Motor neuron (in vitro differentiated cells): ENCODE data around the gene GATB. TPM values are rescaled to one million over a fixed set of nuclear protein-coding genes. Genes with fewer than 3 reads are reported as not detected.
A peak's percentile ranks its signal among the peaks of the same experiment; 100 is the strongest.

ENCODE experiments used
- ATAC-seq, 8 experiments: fragments of 200-7000 bp; cut with Tn5 transposase; replicated peaks in 6 of 8; 2 replicates each; pipeline ENCODE4 v1.8.0; 2021; ENCODE audit warnings: mild to moderate bottlenecking in 8 of 8, moderate library complexity in 8 of 8
- H3K27ac ChIP-seq, 2 donors: fragments of 250-450 bp; sonication (Bioruptor Pico); 2 replicates each; pipeline ENCODE4 v1.9.0; 2021; ENCODE audit warnings: antibody characterized with exemption in 2 of 2, mild to moderate bottlenecking in 2 of 2, moderate library complexity in 1 of 2
- H3K4me1 ChIP-seq, 2 donors: fragments of 250-450 bp; sonication (Bioruptor Pico); replicated peaks in 1 of 2; 2 replicates each; pipeline ENCODE4 v1.6.1; 2021; ENCODE audit warnings: antibody characterized with exemption in 2 of 2, mild to moderate bottlenecking in 2 of 2, moderate library complexity in 1 of 2
- H3K4me3 ChIP-seq, 5 donors: fragments of 250-450 bp; sonication (Bioruptor Pico); 2 replicates each; pipeline ENCODE4 v1.9.0; 2021; ENCODE audit warnings: antibody characterized with exemption in 5 of 5, mild to moderate bottlenecking in 5 of 5, moderate library complexity in 4 of 5
- WGBS, 10 experiments: fragments of 450-650 bp; shearing (Covaris generic); methylation state at CpG; one replicate each; pipeline ENCODE4 v1.0.0; 2022; 5-methylcytosine and 5-hydroxymethylcytosine counted together
- in situ Hi-C, 9 experiments: fragments of 400-800 bp; cut with MboI; loops; one replicate each; pipeline ENCODE4 v1.15.0; 2021; ENCODE audit warnings: low sequenced_read_pairs in 9 of 9, low pct_unique_long_range_greater_than_20kb in 2 of 9; ENCODE audit not compliant: unreplicated experiment in 9 of 9
- total RNA-seq, 8 experiments: library from RNA; unstranded; fragments of 300-600 nt; gene quantifications; 2 replicates each; pipeline versions ENCODE4 v1.2.3 to v1.2.4, GENCODE V29; 2022

Gene GATB
- total RNA-seq, 8 experiments from 2014 or later = 10.5 to 50.4 (median 19.5) TPM

DNA sequence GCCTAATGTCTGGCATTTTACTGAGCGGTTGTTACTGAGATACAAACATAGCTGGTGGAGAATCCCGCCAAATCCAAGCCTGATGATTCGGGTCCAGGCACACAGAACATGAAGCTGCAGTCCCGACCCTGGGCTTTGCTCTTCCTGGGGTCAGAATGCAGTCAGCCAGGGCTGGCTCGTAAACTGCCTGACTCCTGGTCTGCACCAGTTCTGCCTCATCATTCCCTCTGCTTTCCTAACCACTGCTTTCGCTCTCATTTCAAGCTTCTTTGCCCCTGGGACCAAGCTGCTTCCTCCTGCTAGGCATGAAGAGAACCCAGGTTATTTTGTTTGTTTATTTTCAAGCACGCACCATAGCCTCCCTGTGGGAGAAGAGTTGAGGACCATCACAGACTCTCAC lies 39.3 kb downstream of the GATB start:
- 40 to 100% (median 81%) methylated on average over 1 to 6 of the region's 7 CpGs; no CpG with 5 or more reads in 2 of the 10 experiments for WGBS, 10 experiments
- in situ Hi-C loops = no loop called here

GRCh38 chr4:151719956-151720334 lies 40.9 kb downstream of the GATB start:
- in situ Hi-C loops = no loop called here
- 83 to 100% (median 100%) methylated on average over 1 to 6 of the region's 8 CpGs; no CpG with 5 or more reads in 3 of the 10 experiments for WGBS, 10 experiments
- Histone ChIP-seq H3K4me3 (no peak overlapping the region), H3K27ac (peak overlapping the region in 1 of 2 donors; percentile 51), H3K4me1 (peaks cover 46 to 52% of the 10 kb centered on the region in 2 donors)
- ATAC-seq = no peak

More for the DNA sequence above, 39.3 kb downstream of the GATB start:
- peaks cover 44% of the 10 kb centered on the region in 2 donors for H3K4me1 ChIP-seq
- no peak overlapping the region for H3K4me3 ChIP-seq
- H3K27ac ChIP-seq = peak overlapping the region; percentile 18 to 38
- peak in 3 of 8 experiments; percentile 21 to 43 (median 31) for ATAC-seq

DNA sequence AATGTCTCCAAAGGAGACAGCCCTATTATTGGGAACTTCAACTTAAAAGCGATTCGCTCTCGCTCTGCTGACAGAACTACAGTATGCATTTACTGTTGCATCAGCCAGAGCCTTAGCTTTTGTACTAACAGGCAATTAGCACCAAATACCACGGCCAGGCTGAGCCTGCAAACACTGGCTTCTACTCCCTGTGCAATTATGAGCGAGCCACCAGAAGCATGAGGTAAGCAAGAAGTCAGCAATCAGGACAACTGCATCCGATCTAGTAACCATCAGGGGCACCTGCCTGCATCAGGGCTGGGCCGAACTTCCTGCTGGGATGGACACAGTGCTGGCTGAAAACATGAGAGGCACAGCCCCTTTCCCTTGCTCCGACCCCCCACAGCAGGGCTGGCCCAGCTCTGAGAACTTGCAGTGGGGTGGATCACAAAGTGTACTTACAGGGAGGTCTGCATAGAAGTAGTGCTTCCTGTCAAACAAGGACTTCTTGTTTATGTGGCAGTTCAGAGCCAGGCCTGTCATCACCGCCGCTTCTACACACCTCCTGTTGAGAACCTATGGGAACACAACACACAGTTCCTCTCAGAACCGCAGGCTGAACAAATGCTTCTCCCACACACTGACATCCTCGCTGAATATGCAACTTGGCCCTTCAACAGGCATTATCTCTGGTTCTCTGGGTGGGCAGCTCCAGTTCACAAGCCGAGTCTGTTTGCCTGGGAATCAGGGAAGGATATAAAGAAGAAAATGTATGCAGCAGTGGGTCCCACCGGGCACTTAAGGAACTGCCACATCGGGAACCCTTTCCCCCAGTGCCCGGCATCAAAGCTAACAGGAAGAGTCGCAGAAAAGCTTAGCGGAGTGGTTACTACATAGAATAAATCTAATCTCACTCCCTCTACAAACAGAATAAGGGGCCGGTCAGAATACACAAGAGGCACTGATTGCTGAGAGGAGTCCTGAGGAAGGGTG lies 41.5 kb downstream of the GATB start:
- Histone ChIP-seq H3K4me3 (no peak overlapping the region), H3K4me1 (peaks cover 46 to 52% of the 10 kb centered on the region in 2 donors), H3K27ac (peak overlapping the region; percentile 51 to 84)
- in situ Hi-C loops = no loop called here
- ATAC-seq = peak in 5 of 8 experiments; percentile 77 to 88 (median 84)
- WGBS, 10 experiments = 64 to 100% (median 78%) methylated on average over 2 to 13 of the region's 19 CpGs; no CpG with 5 or more reads in 2 of the 10 experiments

GRCh38 chr4:151717909-151718628 lies 42.7 kb downstream of the GATB start:
- Histone ChIP-seq H3K27ac (peak overlapping the region; percentile 59 to 84), H3K4me1 (peaks cover 46 to 56% of the 10 kb centered on the region in 2 donors), H3K4me3 (no peak overlapping the region)
- in situ Hi-C loops = no loop called here
- WGBS, 10 experiments = 63 to 100% (median 82%) methylated on average over 1 to 8 of the region's 10 CpGs
- ATAC-seq = peak in 6 of 8 experiments; percentile 15 to 62 (median 34)

GRCh38 chr4:151717314-151717713 lies 43.5 kb downstream of the GATB start:
- in situ Hi-C loops = no loop called here
- Histone ChIP-seq H3K4me3 (no peak overlapping the region), H3K27ac (peak overlapping the region; percentile 5 to 30), H3K4me1 (peaks cover 46 to 61% of the 10 kb centered on the region in 2 donors)
- 0 to 100% (median 32%) methylated on average over 1 to 2 of the region's 2 CpGs; no CpG with 5 or more reads in 3 of the 10 experiments for WGBS, 10 experiments
- peak in 5 of 8 experiments; percentile 47 to 64 (median 57) for ATAC-seq

DNA sequence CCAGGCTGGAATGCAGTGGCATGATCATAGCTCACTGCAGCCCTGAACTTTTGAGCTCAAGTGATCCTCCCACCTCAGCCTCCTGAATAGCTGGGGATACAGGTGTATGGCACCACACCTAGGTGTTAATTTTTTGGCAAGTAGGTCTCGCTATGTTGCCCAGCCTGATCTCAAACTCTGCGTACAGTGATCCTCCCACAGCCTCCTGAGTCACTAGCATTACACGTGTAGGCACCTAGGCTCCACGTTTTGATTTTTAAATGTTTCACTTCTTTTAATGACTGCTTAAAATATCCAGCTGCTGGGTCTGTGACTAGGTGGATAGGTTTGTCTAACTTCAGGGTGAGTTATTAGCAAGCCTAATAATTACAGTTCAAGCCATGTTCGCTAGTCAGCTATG lies 44.5 kb downstream of the GATB start:
- in situ Hi-C loops = no loop called here
- WGBS, 10 experiments = 70 to 100% (median 96%) methylated on average over 1 to 4 of the region's 5 CpGs; no CpG with 5 or more reads in 1 of the 10 experiments
- ATAC-seq = no peak
- H3K4me1 ChIP-seq = peaks cover 41 to 54% of the 10 kb centered on the region in 2 donors
- H3K4me3 ChIP-seq = no peak overlapping the region
- no peak overlapping the region for H3K27ac ChIP-seq

DNA sequence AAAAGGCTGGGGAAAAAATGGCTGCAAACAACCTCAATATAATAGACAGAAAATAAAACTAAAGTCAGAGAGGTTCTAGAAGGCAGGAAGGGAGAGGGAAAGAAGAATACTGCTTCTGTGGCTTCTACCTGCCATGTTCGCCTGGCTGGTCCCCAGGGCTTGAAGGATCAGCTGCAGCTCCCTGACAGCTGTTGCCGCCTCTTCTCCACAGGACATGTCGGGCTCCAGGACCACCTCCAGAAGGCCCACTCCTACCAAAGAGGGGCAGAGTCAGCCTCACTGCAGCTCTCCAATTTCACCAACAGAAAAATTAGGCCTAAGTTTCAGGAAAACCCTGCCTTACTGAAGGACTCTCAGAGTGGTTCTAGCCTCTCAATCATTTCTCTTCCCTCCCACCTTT lies 44.9 kb downstream of the GATB start:
- Histone ChIP-seq H3K4me1 (peaks cover 39 to 53% of the 10 kb centered on the region in 2 donors), H3K4me3 (no peak overlapping the region), H3K27ac (no peak overlapping the region)
- 40 to 100% (median 80%) methylated on average over 1 to 3 of the region's 3 CpGs; no CpG with 5 or more reads in 4 of the 10 experiments for WGBS, 10 experiments
- no peak for ATAC-seq
- in situ Hi-C loops = no loop called here

- 70 to 100% (median 81%) methylated on average over 1 to 4 of the region's 4 CpGs; no CpG with 5 or more reads in 1 of the 10 experiments for WGBS, 10 experiments
- H3K27ac ChIP-seq = no peak overlapping the region
- in situ Hi-C loops = no loop called here
- H3K4me3 ChIP-seq = no peak overlapping the region
- H3K4me1 ChIP-seq = peaks cover 16 to 31% of the 10 kb centered on the region in 2 donors
- peak in 3 of 8 experiments; percentile 13 to 17 (median 15) for ATAC-seq
These were observed 48.0 kb downstream of the GATB start for GRCh38 chr4:151712777-151713176.

GRCh38 chr4:151711646-151712045 lies 49.2 kb downstream of the GATB start:
- H3K4me1 ChIP-seq = peaks cover 5 to 20% of the 10 kb centered on the region in 2 donors
- 40 to 97% (median 89%) methylated on average over 1 to 7 of the region's 7 CpGs; no CpG with 5 or more reads in 2 of the 10 experiments for WGBS, 10 experiments
- in situ Hi-C loops = no loop called here
- no peak overlapping the region for H3K27ac ChIP-seq
- no peak overlapping the region for H3K4me3 ChIP-seq
- no peak for ATAC-seq

GRCh38 chr4:151709587-151709986 lies 51.2 kb downstream of the GATB start:
- in situ Hi-C loops = no loop called here
- 88 to 94% (median 92%) methylated on average over 2 to 5 of the region's 7 CpGs; no CpG with 5 or more reads in 3 of the 10 experiments for WGBS, 10 experiments
- Histone ChIP-seq H3K4me1 (peaks cover 0 to 9% of the 10 kb centered on the region in 2 donors), H3K4me3 (no peak overlapping the region), H3K27ac (no peak overlapping the region)
- no peak for ATAC-seq

DNA sequence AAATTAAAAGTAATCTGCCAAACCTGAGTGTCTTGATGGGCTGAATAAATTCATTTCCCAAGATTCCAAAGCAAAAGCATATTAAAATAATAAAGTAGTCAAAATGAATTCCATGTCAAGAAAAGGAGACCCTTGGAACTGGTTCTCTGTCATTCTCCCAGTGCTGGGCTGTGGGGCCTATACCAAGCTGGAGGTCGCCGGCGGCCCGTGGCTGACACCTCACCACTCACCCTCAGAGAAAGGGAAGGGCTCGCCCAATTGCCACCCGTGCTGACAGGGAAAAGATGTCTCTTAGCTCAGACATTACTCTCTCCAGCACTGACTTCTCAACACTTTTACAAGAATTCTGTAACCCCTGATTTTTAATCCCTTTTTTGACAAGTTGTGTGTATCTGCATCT lies 51.7 kb downstream of the GATB start:
- 84 to 95% (median 90%) methylated on average over 4 to 6 of the region's 6 CpGs; no CpG with 5 or more reads in 4 of the 10 experiments for WGBS, 10 experiments
- no peak for ATAC-seq
- Histone ChIP-seq H3K4me3 (no peak overlapping the region), H3K27ac (no peak overlapping the region), H3K4me1 (peaks cover 0 to 7% of the 10 kb centered on the region in 2 donors)
- in situ Hi-C loops = no loop called here

DNA sequence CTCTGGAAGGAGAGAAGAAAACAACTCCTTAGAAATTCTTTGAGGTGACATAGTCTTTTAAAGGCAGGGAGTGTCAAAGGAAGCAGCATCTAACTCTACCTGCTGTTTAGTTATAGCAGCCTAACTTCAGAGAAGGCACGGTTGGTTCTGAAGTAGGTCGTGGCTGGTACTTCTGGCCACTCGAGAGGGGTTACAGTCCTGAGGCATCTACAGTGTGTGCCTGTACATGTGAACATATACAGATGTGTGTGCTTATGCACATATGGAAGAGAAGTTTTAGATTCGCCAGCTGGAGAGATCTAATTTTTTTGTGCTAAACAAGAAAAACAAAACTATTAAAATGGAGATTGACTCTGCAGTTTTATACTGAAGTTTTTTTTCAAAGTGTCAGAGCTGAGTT lies 52.7 kb downstream of the GATB start:
- Histone ChIP-seq H3K4me3 (no peak overlapping the region), H3K27ac (no peak overlapping the region), H3K4me1 (peaks cover 0 to 5% of the 10 kb centered on the region in 2 donors)
- WGBS, 10 experiments = 20 to 100% (median 80%) methylated on average over 1 to 4 of the region's 4 CpGs; no CpG with 5 or more reads in 3 of the 10 experiments
- in situ Hi-C loops = no loop called here
- peak in 1 of 8 experiments; percentile 71 for ATAC-seq
